Measurements from ENCODE around the gene NSD1. TPM values are rescaled to one million over a fixed set of nuclear protein-coding genes. Genes with fewer than 3 reads are reported as not detected.

NSD1 gene
- total and polyA plus RNA-seq, 2 of the 8 experiments (the other 6 are each of a cell fraction or from before 2014, with no cell fraction given): 22.8 to 168 TPM

DNA sequence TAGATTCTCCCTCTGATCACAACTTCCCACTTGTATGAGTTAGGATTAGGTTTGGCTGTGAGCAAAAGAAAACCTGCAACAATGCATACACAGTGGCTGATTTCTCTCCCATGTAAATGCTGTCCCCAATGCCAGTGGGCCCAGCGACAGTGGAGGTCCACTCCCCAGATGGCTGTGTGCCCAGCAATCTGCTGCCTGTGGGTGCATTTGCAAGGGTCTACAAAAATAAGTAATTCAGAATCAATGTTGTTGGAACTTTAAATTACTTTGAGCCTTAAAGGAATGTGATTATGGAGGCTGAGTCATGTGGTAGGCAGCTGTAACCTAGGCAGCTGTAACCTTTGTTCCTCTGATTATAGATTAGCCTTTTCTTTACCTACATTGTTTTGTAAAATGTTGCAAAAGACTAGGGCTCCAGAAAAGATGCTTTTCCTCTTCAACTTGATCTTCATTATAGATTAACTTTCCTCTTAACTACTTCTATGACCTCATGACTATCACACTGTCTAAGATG lies 192.4 kb downstream of the NSD1 start:
- POLR2A ChIA-PET (ENCODE audit: partially characterized antibody): interaction anchor here (0.9 to 1.4 kb wide), 2 partner anchors 13 to 25 kb away, joined by 4 to 5 read pairs; partner anchors contain the start of gene LMAN2
- no peak for TF ChIP-seq CTBP2 (IDR thresholded peaks at IDR 0.05; ENCODE audit: borderline replicate concordance, insufficient read depth, insufficient read length, low read length)
- no peak for TF ChIP-seq KDM1A (IDR thresholded peaks at IDR 0.05; ENCODE audit: borderline replicate concordance, low read length)
- 0 out of 2 replicates have a peak, but pooled peaks have one; percentile 35 for TF ChIP-seq JUND (IDR thresholded peaks at IDR 0.05; ENCODE audit: low read length)
- no peak for TF ChIP-seq YY1 (IDR thresholded peaks at IDR 0.05; ENCODE audit: low read depth, low read length)
- no peak for TF ChIP-seq EZH2 (IDR thresholded peaks at IDR 0.05; ENCODE audit: low read depth, low read length, severe bottlenecking)

More for the DNA sequence above, 192.4 kb downstream of the NSD1 start:
- Histone ChIP-seq H3K79me2 (ENCODE audit: control insufficient read depth in 1 of 2, insufficient read depth in 2 of 2, low read length in 2 of 2) (no peaks in the 10 kb centered on the region), H3K4me2 (ENCODE audit: insufficient read depth in 1 of 2, low read depth in 2 of 2, low read length in 2 of 2) (peak overlapping the region; percentile 8 to 22; a peak in 1 of 4 replicates), H4K8ac (ENCODE audit: extremely low read depth, insufficient read depth, low read length) (no peak overlapping the region), H3K9me3 (ENCODE audit: insufficient read depth in 2 of 2, low read depth in 1 of 2, low read length in 1 of 2) (no peaks in the 10 kb centered on the region), H3K9ac (replicated peaks in 1 of 4; ENCODE audit: extremely low read depth in 1 of 4, low read depth in 3 of 4, low read length in 3 of 4) (peak overlapping the region in 1 of 4 experiments; percentile 4; a peak in 1 of 7 replicates), H2BK5ac (ENCODE audit: low read depth, low read length) (peak overlapping the region; percentile 49; the same call in 1 of the 2 replicates), H4K20me1 (replicated peaks in 1 of 2; ENCODE audit: control insufficient read depth in 1 of 2, insufficient read depth in 2 of 2, low read length in 2 of 2) (no peaks in the 10 kb centered on the region), H3K4me3 (ENCODE audit: extremely low read depth in 1 of 4, insufficient read depth in 2 of 4, low read depth in 3 of 4, low read length in 4 of 4) (peak overlapping the region in 1 of 4 experiments; percentile 13; a peak in 1 of 8 replicates), H2AFZ (ENCODE audit: low read length) (no peak overlapping the region), H3K23ac (ENCODE audit: insufficient read length) (no peak overlapping the region), H2BK15ac (ENCODE audit: low read length) (no peak overlapping the region), H3K27ac (ENCODE audit: low read depth, low read length) (peak overlapping the region; percentile 57; the same call in 1 of the 2 replicates), H2AK5ac (ENCODE audit: low read depth, low read length) (peak overlapping the region; percentile 11; the same call in 1 of the 2 replicates), H3K18ac (ENCODE audit: extremely low read depth, low read length) (no peak overlapping the region), H2BK20ac (ENCODE audit: low read length) (0 out of 2 replicates have a peak overlapping the region, but pooled peaks have one; percentile 3), H4K5ac (ENCODE audit: insufficient read length, low read depth, low read length) (no peak overlapping the region), H4K91ac (replicated peaks; ENCODE audit: insufficient read length, low read length) (no peak overlapping the region), H2BK12ac (ENCODE audit: low read depth, low read length) (0 out of 2 replicates have a peak overlapping the region, but pooled peaks have one; percentile 51), H3K4me1 (replicated peaks in 1 of 4; ENCODE audit: control insufficient read depth in 3 of 4, insufficient read depth in 4 of 4, low read length in 3 of 4) (peaks cover 0 to 7% (median 2%) of the 10 kb centered on the region in 4 experiments; a peak in 5 of 7 replicates), H3K79me1 (ENCODE audit: low read depth, low read length) (no peaks in the 10 kb centered on the region), H2BK120ac (replicated peaks; ENCODE audit: low read depth, low read length) (no peak overlapping the region), H3K4ac (replicated peaks; ENCODE audit: insufficient read length, low read depth, low read length) (no peak overlapping the region), H3K56ac (replicated peaks; ENCODE audit: insufficient read length, low read depth, low read length) (no peak overlapping the region), H3K14ac (ENCODE audit: insufficient read length) (no peak overlapping the region), H3K23me2 (ENCODE audit: low read depth, low read length) (no peaks in the 10 kb centered on the region), H3K36me3 (ENCODE audit: control insufficient read depth in 2 of 4, insufficient read depth in 4 of 4, low read length in 3 of 4) (peaks cover 0 to 6% (median under 1%) of the 10 kb centered on the region in 4 experiments; a peak in 3 of 8 replicates), H3K27me3 (replicated peaks in 1 of 4; ENCODE audit: control insufficient read depth in 3 of 4, extremely low read depth in 1 of 4, insufficient read depth in 3 of 4, low read length in 3 of 4) (no peaks in the 10 kb centered on the region)
- CTCF ChIA-PET (ENCODE audit: partially characterized antibody): interaction anchor here (1.0 to 2.9 kb wide), 4 partner anchors 9 to 175 kb away, joined by 3 to 11 read pairs (median 8); no protein-coding TSS in a partner anchor
- 21% methylated on average over 1 of the region's 1 CpG; no CpG with 5 or more reads in 1 of the 2 experiments for WGBS, 2 experiments (ENCODE audit: extremely low coverage in 1 of 2, insufficient coverage in 1 of 2, insufficient read length in 1 of 2, insufficient replicate concordance in 2 of 2, low coverage in 1 of 2, low lambda C conversion rate in 2 of 2, missing lambda C conversion rate in 1 of 2)
- FAIRE-seq (peak; percentile 66), DNase-seq (ENCODE audit: low read depth in 1 of 2, low spot score in 2 of 2) (no peak)
